Activated T-helper 1 cell treated with Interleukin-2 at 50 U/mL for 16 hours (primary cell): ENCODE results near the gene CIBAR2.

Experiments
- DNase-seq: peaks from one replicate; pipeline ENCODE4 v3.0.0-alpha.2; 2020; ENCODE audit warnings: low read depth

The CIBAR2 gene

GRCh38 chr16:85144026-85144915 lies 32.0 kb upstream of the CIBAR2 start:
- DNase-seq: no peak

GRCh38 chr16:85142771-85143211 lies 30.5 kb upstream of the CIBAR2 start:
- no peak for DNase-seq

GRCh38 chr16:85142129-85142513 lies 29.8 kb upstream of the CIBAR2 start:
- no peak for DNase-seq

GRCh38 chr16:85141491-85142128 lies 29.3 kb upstream of the CIBAR2 start:
- no peak for DNase-seq

- no peak for DNase-seq
Observed at GRCh38 chr16:85140455-85141012, 28.3 kb upstream of the CIBAR2 start.

- DNase-seq: no peak
Observed at GRCh38 chr16:85139881-85140339, 27.6 kb upstream of the CIBAR2 start.

GRCh38 chr16:85138825-85139627 lies 26.8 kb upstream of the CIBAR2 start:
- DNase-seq: no peak

- no peak for DNase-seq
Observed at GRCh38 chr16:85138073-85138824, 26.0 kb upstream of the CIBAR2 start.

GRCh38 chr16:85137323-85138072 lies 25.2 kb upstream of the CIBAR2 start:
- DNase-seq: no peak

- no peak for DNase-seq
Observed at GRCh38 chr16:85136702-85137322, 24.5 kb upstream of the CIBAR2 start.

- no peak for DNase-seq
Observed at GRCh38 chr16:85136213-85136701, 24.0 kb upstream of the CIBAR2 start.

GRCh38 chr16:85134789-85135142 lies 22.5 kb upstream of the CIBAR2 start:
- DNase-seq: no peak

- DNase-seq: no peak
Observed at GRCh38 chr16:85134076-85134788, 22.0 kb upstream of the CIBAR2 start.

GRCh38 chr16:85133290-85133599 lies 21.0 kb upstream of the CIBAR2 start:
- DNase-seq: no peak

- no peak for DNase-seq
Observed at GRCh38 chr16:85132456-85133289, 20.4 kb upstream of the CIBAR2 start.

GRCh38 chr16:85130705-85131028 lies 18.4 kb upstream of the CIBAR2 start:
- no peak for DNase-seq

GRCh38 chr16:85129876-85130704 lies 17.8 kb upstream of the CIBAR2 start:
- DNase-seq: no peak
